ENCODE results near the gene SLC25A44. TPM values are rescaled to one million over a fixed set of nuclear protein-coding genes. Genes with fewer than 3 reads are reported as not detected.
A peak's percentile ranks its signal among the peaks of the same experiment; 100 is the strongest.

Gene SLC25A44
- total and polyA plus RNA-seq, 8 donors: 4.9 to 9.9 (median 7.1) TPM

DNA sequence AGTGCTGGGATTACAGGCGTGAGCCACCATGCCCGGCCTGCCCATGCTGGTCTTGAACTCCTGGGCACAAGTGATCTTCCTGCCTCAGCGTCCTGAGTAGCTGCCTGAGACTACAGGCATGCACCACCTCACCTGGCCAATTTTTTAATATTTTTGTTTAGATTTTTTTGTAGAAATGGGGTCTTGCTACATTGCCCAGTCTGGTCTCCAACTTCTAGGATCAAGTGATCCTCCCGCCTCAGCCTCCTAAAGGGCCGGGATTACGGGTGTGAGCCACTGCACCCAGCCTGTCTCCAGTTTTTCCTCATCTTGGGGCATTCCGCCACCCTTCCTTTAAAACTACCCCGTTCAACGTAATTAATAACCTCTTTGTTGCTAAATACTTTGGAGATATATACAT is 26.3 kb downstream of the SLC25A44 start:
- WGBS, 5 donors: 95 to 98% (median 97%) methylated on average over 9 of the region's 9 CpGs
- H3K36me3 ChIP-seq: peaks cover 32 to 55% (median 48%) of the 10 kb centered on the region in 4 donors
- intact Hi-C loops (cut with DNase I; ENCODE audit: low total_unique reads): no loop called here
- TF ChIP-seq POLR2AphosphoS5 (IDR thresholded peaks at IDR 0.05) (no peak), POLR2A (IDR thresholded peaks at IDR 0.05) (no peak), EP300 (IDR thresholded peaks at IDR 0.05) (no peak)
- TF ChIP-seq, protein P1, sequence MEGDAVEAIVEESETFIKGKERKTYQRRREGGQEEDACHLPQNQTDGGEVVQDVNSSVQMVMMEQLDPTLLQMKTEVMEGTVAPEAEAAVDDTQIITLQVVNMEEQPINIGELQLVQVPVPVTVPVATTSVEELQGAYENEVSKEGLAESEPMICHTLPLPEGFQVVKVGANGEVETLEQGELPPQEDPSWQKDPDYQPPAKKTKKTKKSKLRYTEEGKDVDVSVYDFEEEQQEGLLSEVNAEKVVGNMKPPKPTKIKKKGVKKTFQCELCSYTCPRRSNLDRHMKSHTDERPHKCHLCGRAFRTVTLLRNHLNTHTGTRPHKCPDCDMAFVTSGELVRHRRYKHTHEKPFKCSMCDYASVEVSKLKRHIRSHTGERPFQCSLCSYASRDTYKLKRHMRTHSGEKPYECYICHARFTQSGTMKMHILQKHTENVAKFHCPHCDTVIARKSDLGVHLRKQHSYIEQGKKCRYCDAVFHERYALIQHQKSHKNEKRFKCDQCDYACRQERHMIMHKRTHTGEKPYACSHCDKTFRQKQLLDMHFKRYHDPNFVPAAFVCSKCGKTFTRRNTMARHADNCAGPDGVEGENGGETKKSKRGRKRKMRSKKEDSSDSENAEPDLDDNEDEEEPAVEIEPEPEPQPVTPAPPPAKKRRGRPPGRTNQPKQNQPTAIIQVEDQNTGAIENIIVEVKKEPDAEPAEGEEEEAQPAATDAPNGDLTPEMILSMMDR (IDR thresholded peaks at IDR 0.05): no peak
- H3K27ac ChIP-seq: no peak overlapping the region
- H3K9me3 ChIP-seq: no peaks in the 10 kb centered on the region
- H3K27me3 ChIP-seq: no peaks in the 10 kb centered on the region
- no peak for DNase-seq
- H3K4me3 ChIP-seq: no peak overlapping the region
- peaks cover 14 to 38% (median 27%) of the 10 kb centered on the region in 4 donors for H3K4me1 ChIP-seq

DNA sequence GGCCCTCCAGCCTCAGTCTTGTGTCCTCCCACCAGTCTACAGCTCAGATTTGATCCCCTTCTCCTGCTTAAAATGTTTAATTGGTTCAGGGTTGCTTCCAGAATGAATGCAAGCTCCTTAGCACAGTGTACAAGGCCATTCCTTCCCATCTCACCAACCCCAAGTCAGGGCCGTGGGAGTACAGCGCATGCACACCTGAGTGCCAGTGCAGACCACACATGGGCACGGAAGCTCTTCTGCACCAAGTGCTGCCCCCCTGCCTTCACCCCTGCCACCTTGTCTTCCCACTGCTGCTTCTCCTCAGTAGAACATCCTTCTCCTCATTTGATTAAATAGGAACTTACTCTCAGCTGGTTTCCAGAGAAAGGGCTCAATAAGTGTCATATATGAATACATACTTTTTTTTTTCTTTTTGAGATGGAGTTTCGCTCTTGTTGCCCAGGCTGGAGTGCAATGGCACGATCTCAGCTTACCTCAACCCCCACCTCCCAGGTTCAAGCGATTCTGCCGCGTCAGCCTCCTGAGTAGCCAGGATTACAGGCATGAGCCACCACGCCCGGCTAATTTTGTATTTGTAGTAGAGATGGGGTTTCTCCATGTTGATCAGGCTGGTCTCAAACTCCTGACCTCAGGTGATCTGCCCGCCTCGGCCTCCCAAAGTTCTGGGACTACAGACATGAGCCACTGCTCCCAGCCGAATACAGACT is 28.2 kb downstream of the SLC25A44 start:
- no peak overlapping the region for H3K27ac ChIP-seq
- no peaks in the 10 kb centered on the region for H3K9me3 ChIP-seq
- DNase-seq: no peak
- H3K4me1 ChIP-seq: peaks cover 8 to 30% (median 24%) of the 10 kb centered on the region in 4 donors
- peaks cover 41 to 66% (median 61%) of the 10 kb centered on the region in 4 donors for H3K36me3 ChIP-seq
- 89 to 96% (median 91%) methylated on average over 13 of the region's 13 CpGs for WGBS, 5 donors
- H3K27me3 ChIP-seq: no peaks in the 10 kb centered on the region
- intact Hi-C loops (cut with DNase I; ENCODE audit: low total_unique reads): no loop called here
- H3K4me3 ChIP-seq: no peak overlapping the region
- TF ChIP-seq EP300 (IDR thresholded peaks at IDR 0.05) (no peak), POLR2AphosphoS5 (IDR thresholded peaks at IDR 0.05) (no peak), POLR2A (IDR thresholded peaks at IDR 0.05) (no peak)
- TF ChIP-seq, protein P1 (IDR thresholded peaks at IDR 0.05): no peak

DNA sequence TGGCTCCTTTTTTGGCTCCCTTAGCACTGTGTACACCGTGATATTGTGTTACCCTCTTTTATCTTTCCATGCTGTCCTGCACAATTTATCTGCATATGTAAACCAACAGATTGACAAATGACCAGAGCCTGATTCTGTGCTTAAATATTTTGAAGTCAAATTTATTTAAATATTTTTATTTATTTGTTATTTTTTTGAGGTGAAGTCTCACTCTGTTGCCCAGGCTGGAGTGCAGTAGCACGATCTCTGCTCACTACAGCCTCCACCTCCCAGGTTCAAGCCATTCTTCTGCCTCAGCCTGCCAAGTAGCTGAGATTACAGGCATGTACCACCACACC is 31.7 kb downstream of the SLC25A44 start:
- TF ChIP-seq, protein P1 (IDR thresholded peaks at IDR 0.05): peak in 1 of 7 experiments; percentile 46
- no peak for TF ChIP-seq POLR2AphosphoS5 (IDR thresholded peaks at IDR 0.05)
- Histone ChIP-seq H3K4me3 (no peak overlapping the region), H3K9me3 (no peaks in the 10 kb centered on the region), H3K27me3 (no peaks in the 10 kb centered on the region), H3K27ac (peak overlapping the region in 1 of 5 donors; percentile 15), H3K4me1 (peaks cover 0 to 25% (median 10%) of the 10 kb centered on the region in 4 donors), H3K36me3 (peaks cover 36 to 84% (median 80%) of the 10 kb centered on the region in 4 donors)
- WGBS, 5 donors: 8 to 23% (median 9%) methylated on average over 2 of the region's 2 CpGs
- intact Hi-C loops (cut with DNase I; ENCODE audit: low total_unique reads): loop anchor here (5.0 kb wide), 2 partner anchors 83 to 133 kb away; no protein-coding TSS in a partner anchor
- no peak for DNase-seq

DNA sequence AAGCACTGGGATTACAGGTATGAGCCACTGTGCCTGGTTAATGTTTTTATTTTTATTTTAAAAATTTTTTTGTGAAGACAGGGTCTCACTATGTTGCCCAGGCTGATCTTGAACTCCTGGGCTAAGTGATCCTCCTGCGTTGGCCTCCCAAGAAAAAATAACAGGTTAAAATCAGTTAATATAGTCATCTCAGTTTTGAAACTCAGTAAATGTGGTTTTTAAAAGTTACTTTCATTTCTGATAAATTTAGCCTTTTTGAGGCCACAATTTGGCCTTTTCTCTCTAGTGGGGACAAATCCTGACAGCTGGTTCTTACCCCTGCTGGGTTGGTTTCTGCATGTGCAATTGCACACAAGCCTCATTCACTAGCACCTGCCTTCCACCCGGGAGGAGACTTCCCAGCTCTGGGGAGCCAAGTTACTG is 32.2 kb downstream of the SLC25A44 start:
- no peak for DNase-seq
- Histone ChIP-seq H3K27ac (peak overlapping the region in 2 of 5 donors; percentile 5 to 15), H3K9me3 (no peaks in the 10 kb centered on the region), H3K4me1 (peaks cover 0 to 25% (median 10%) of the 10 kb centered on the region in 4 donors), H3K27me3 (no peaks in the 10 kb centered on the region), H3K36me3 (peaks cover 32 to 79% (median 75%) of the 10 kb centered on the region in 4 donors), H3K4me3 (no peak overlapping the region)
- 73 to 81% (median 76%) methylated on average over 2 of the region's 2 CpGs for WGBS, 5 donors
- no peak for TF ChIP-seq EP300 (IDR thresholded peaks at IDR 0.05)
- no peak for TF ChIP-seq POLR2AphosphoS5 (IDR thresholded peaks at IDR 0.05)
- TF ChIP-seq, protein P1 (IDR thresholded peaks at IDR 0.05): no peak
- no peak for TF ChIP-seq POLR2A (IDR thresholded peaks at IDR 0.05)
- intact Hi-C loops (cut with DNase I; ENCODE audit: low total_unique reads): loop anchor here (5.0 kb wide), 2 partner anchors 84 to 134 kb away; no protein-coding TSS in a partner anchor

All from stomach (tissue), 9 donors.